HCT116 (cell line): ENCODE measurements around the gene LRRC61. TPM values are rescaled to one million over a fixed set of nuclear protein-coding genes. Genes with fewer than 3 reads are reported as not detected.
A peak's percentile ranks its signal among the peaks of the same experiment; 100 is the strongest.

Source experiments
- ATAC-seq: fragments of 200-7000 bp; cut with Tn5 transposase; 2 replicates; pipeline ENCODE4 v1.9.1; 2020; ENCODE audit warnings: mild to moderate bottlenecking, moderate library complexity
- BruUV-seq: library from RNA; stranded (reverse); fragments of 400-500 nt; replicated peaks from 2 replicates; lab custom pipeline; 2021; lab: Mats Ljungman, UMichigan
- CTCF ChIA-PET: fragments of 300-600 bp; sonication (Branson Sonifier 250); formaldehyde crosslinking; loops from one replicate; lab custom pipeline; 2021; ENCODE audit warnings: antibody characterized with exemption; lab: Charles Lee
- POLR2A ChIA-PET: fragments of 300-600, 350-600 bp; sonication (Branson Sonifier 250); formaldehyde crosslinking; loops from one replicate; lab custom pipeline; 2021; ENCODE audit warnings: antibody characterized with exemption; lab: Charles Lee
- RAD21 ChIA-PET, 2 experiments: fragments of 300-600 bp; sonication (Branson Sonifier 250); formaldehyde crosslinking; loops; one replicate each; lab custom pipeline; 2023; ENCODE audit warnings: low total read pairs in 2 of 2; ENCODE audit not compliant: uncharacterized antibody in 2 of 2, unreplicated experiment in 2 of 2, low non-redundant PET in 1 of 2; lab: Charles Lee
- DNase-seq: peaks from one replicate; pipeline ENCODE4 v3.0.0-alpha.2; 2010; ENCODE audit warnings: low read depth, low spot score
- H2AFZ ChIP-seq: fragments of 200-600 bp; shearing (Covaris generic), sonication (generic); 2 replicates; pipeline ENCODE4 v1.6.1; 2017; ENCODE audit warnings: low read depth, mixed run types, mixed read lengths, antibody characterized with exemption, low read length; ENCODE audit not compliant: poor library complexity, severe bottlenecking
- H3K27ac ChIP-seq: 2 replicates; pipeline ENCODE4 v1.5.1; 2012; ENCODE audit warnings: low read depth, low read length
- H3K27me3 ChIP-seq: fragments of 200-600 bp; sonication (generic); 2 replicates; pipeline ENCODE4 v1.6.1; 2016; ENCODE audit warnings: mixed run types, low read length, mixed read lengths; ENCODE audit not compliant: insufficient read depth
- H3K36me3 ChIP-seq, 2 experiments: fragments of 200-500 bp in 1 of 2; fragments of 200-600 bp in 1 of 2; sonication (Bioruptor generic) in 1 of 2; sonication (generic) in 1 of 2; 2 replicates each; pipeline versions ENCODE4 v1.5.1 to v1.6.1; 2014 to 2016; ENCODE audit warnings: low read length in 2 of 2, inconsistent platforms in 1 of 2, mixed read lengths in 1 of 2, mixed run types in 1 of 2; ENCODE audit not compliant: insufficient read depth in 2 of 2, control insufficient read depth in 1 of 2
- H3K4me1 ChIP-seq, 2 experiments: fragments of 200-600 bp in 1 of 2; sonication (generic) in 1 of 2; 2 replicates each; pipeline versions ENCODE4 v1.5.1 to v1.6.1; 2012 to 2017; ENCODE audit warnings: low read length in 2 of 2, inconsistent platforms in 1 of 2, mild to moderate bottlenecking in 1 of 2, mixed read lengths in 1 of 2, mixed run types in 1 of 2, moderate library complexity in 1 of 2; ENCODE audit not compliant: insufficient read depth in 2 of 2, control insufficient read depth in 1 of 2
- H3K4me2 ChIP-seq: fragments of 200-600 bp; sonication (generic); 2 replicates; pipeline ENCODE4 v1.6.1; 2017; ENCODE audit warnings: mixed run types, low read length, mixed read lengths
- H3K4me3 ChIP-seq, 2 experiments: fragments of 200-600 bp in 1 of 2; sonication (generic) in 1 of 2; replicated peaks in 1 of 2; 2 replicates each; pipeline ENCODE4 v1.5.1; 2011 to 2016; ENCODE audit warnings: low read length in 2 of 2, control low read depth in 1 of 2, low read depth in 1 of 2, mild to moderate bottlenecking in 1 of 2, mixed read lengths in 1 of 2, mixed run types in 1 of 2
- H3K79me2 ChIP-seq: fragments of 200-600 bp; sonication (generic); 2 replicates; pipeline ENCODE4 v1.6.1; 2017; ENCODE audit warnings: mild to moderate bottlenecking, mixed run types, low read length, moderate library complexity, mixed read lengths; ENCODE audit not compliant: insufficient read depth
- H3K9ac ChIP-seq: fragments of 200-600 bp; sonication (generic); 2 replicates; pipeline ENCODE4 v1.6.1; 2016; ENCODE audit warnings: low read length, mixed read lengths
- H3K9me2 ChIP-seq: fragments of 200-600 bp; sonication (generic), shearing (Covaris generic); 2 replicates; pipeline ENCODE4 v1.6.1; 2017; ENCODE audit warnings: mixed run types, mild to moderate bottlenecking, moderate library complexity; ENCODE audit not compliant: insufficient read depth
- H3K9me3 ChIP-seq, 2 experiments: fragments of 200-500 bp in 1 of 2; fragments of 200-600 bp in 1 of 2; sonication (Bioruptor generic) in 1 of 2; sonication (generic) in 1 of 2; 2 replicates each; pipeline ENCODE4 v1.6.1; 2014 to 2017; ENCODE audit warnings: low read length in 2 of 2, mixed read lengths in 2 of 2, inconsistent platforms in 1 of 2, low read depth in 1 of 2, mild to moderate bottlenecking in 1 of 2, mixed run types in 1 of 2, moderate library complexity in 1 of 2; ENCODE audit not compliant: control insufficient read depth in 1 of 2, insufficient read depth in 1 of 2
- H4K20me1 ChIP-seq: fragments of 200-600 bp; sonication (generic), shearing (Covaris generic); 2 replicates; pipeline ENCODE4 v1.6.1; 2017; ENCODE audit warnings: mixed run types, mild to moderate bottlenecking, moderate library complexity; ENCODE audit not compliant: insufficient read depth
- CBX3 ChIP-seq: IDR thresholded peaks from 2 replicates; pipeline ENCODE4 v1.6.1; 2012; ENCODE audit warnings: low read depth
- CEBPB ChIP-seq: IDR thresholded peaks from 2 replicates; pipeline ENCODE4 v1.6.1; 2012; ENCODE audit warnings: low read depth
- EGR1 ChIP-seq: IDR thresholded peaks from 2 replicates; pipeline ENCODE4 v1.6.1; 2012; ENCODE audit warnings: low read depth
- ELF1 ChIP-seq: IDR thresholded peaks from 2 replicates; pipeline ENCODE4 v1.6.1; 2012; ENCODE audit warnings: low read depth, borderline replicate concordance
- EZH2 ChIP-seq: fragments of 200-600 bp; sonication (generic); IDR thresholded peaks from 2 replicates; pipeline ENCODE4 v1.6.1; 2017; ENCODE audit warnings: antibody characterized with exemption, mixed run types
- EZH2phosphoT487 ChIP-seq: fragments of 200-600 bp; IDR thresholded peaks from 2 replicates; pipeline ENCODE4 v1.6.1; 2018; ENCODE audit warnings: antibody characterized with exemption, borderline replicate concordance
- POLR2A ChIP-seq: IDR thresholded peaks from 2 replicates; pipeline ENCODE4 v1.7.0; 2011; ENCODE audit warnings: borderline replicate concordance; ENCODE audit not compliant: insufficient read depth, insufficient read length; ENCODE audit errors: extremely low read depth
- RAD21 ChIP-seq: IDR thresholded peaks from 2 replicates; pipeline ENCODE4 v1.6.1; 2012; ENCODE audit warnings: low read depth, mild to moderate bottlenecking
- ZBTB33 ChIP-seq: IDR thresholded peaks from 2 replicates; pipeline ENCODE4 v1.6.1; 2011; ENCODE audit warnings: mild to moderate bottlenecking, low read length, moderate library complexity; ENCODE audit not compliant: insufficient replicate concordance; ENCODE audit errors: extremely low read depth
- ZFX ChIP-seq: fragments of 450-650 bp; IDR thresholded peaks from 2 replicates; pipeline ENCODE4 v1.6.1; 2017
- intact Hi-C: fragments of 100-400 bp; cut with micrococcal nuclease; formaldehyde crosslinking; loops from 2 replicates; pipeline ENCODE4 v1.10.0; 2022
- total RNA-seq: library from RNA; stranded (reverse); gene quantifications from one replicate; pipeline ENCODE4 v1.2.1, GENCODE V29; 2021; ENCODE audit not compliant: unreplicated experiment
- TF ChIP-seq, protein P1 (sequence below), 3 experiments: fragments of 200-600 bp in 1 of 3; sonication (generic) in 1 of 3; IDR thresholded peaks in 2 of 3; conservative IDR thresholded peaks in 1 of 3; 2 replicates each; pipeline ENCODE4 v1.5.1; 2012 to 2017; ENCODE audit warnings: low read depth in 2 of 3, low read length in 2 of 3, antibody characterized with exemption in 1 of 3, borderline replicate concordance in 1 of 3, control low read depth in 1 of 3, mild to moderate bottlenecking in 1 of 3, mixed read lengths in 1 of 3, mixed run types in 1 of 3, moderate library complexity in 1 of 3; ENCODE audit not compliant: insufficient read depth in 1 of 3
- TF ChIP-seq, protein P2 (sequence below): IDR thresholded peaks from 2 replicates; pipeline ENCODE4 v1.6.1; 2012

LRRC61 gene
- total RNA-seq, 1 experiment from 2014 or later: 12.0 TPM

DNA sequence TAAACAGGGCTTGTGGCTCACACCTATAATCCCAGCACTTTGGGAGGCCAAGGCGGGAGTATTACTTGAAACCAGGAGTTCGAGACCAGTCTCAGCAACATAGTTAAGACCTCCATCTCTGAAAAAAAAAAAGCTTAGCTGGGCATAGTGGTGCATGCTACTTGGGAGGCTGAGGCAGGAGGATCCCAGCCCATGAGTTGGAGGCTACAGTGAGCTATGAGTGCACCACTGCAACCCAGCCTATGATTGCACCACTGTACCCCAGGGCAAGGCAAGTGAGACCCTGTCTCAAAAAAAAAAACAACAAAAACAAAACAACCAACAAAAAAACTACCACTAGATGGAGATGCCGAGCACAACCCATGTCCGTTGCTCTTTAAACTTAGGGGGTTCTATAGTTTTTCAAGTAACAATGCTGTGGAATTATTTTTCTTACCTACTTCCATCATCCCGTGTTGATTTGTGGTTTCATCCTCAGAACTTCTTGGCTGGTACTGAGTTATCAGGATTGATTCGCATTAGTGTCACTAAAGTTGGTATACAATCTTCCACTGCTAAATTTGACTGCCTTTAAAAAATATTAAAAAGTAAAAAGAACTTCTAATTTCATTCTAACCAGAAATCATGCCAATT lies 33.2 kb downstream of the LRRC61 start:
- POLR2A ChIA-PET: no interaction called here
- H3K27ac ChIP-seq: no peak overlapping the region
- TF ChIP-seq, protein P1, sequence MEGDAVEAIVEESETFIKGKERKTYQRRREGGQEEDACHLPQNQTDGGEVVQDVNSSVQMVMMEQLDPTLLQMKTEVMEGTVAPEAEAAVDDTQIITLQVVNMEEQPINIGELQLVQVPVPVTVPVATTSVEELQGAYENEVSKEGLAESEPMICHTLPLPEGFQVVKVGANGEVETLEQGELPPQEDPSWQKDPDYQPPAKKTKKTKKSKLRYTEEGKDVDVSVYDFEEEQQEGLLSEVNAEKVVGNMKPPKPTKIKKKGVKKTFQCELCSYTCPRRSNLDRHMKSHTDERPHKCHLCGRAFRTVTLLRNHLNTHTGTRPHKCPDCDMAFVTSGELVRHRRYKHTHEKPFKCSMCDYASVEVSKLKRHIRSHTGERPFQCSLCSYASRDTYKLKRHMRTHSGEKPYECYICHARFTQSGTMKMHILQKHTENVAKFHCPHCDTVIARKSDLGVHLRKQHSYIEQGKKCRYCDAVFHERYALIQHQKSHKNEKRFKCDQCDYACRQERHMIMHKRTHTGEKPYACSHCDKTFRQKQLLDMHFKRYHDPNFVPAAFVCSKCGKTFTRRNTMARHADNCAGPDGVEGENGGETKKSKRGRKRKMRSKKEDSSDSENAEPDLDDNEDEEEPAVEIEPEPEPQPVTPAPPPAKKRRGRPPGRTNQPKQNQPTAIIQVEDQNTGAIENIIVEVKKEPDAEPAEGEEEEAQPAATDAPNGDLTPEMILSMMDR (IDR thresholded peaks at IDR 0.05 in 2 of 3, conservative IDR thresholded peaks at IDR 0.05 in 1 of 3; ENCODE audit: borderline replicate concordance in 1 of 3, insufficient read depth in 1 of 3, low read depth in 2 of 3, low read length in 2 of 3): peak; percentile 60 to 82 (median 77); a peak in 5 of 6 replicates
- TF ChIP-seq ELF1: no peak
- peak; percentile 70 for TF ChIP-seq RAD21
- no peaks in the 10 kb centered on the region for H3K9me2 ChIP-seq
- CTCF ChIA-PET: interaction anchor here (0.9 to 2.3 kb wide), 2 partner anchors 50 to 62 kb away, joined by 3 to 6 read pairs; no protein-coding TSS in a partner anchor
- H3K4me1 ChIP-seq: peaks cover 0 to 12% of the 10 kb centered on the region in 2 experiments; a peak in 2 of 4 replicates
- no peaks in the 10 kb centered on the region for H3K9me3 ChIP-seq
- no peaks in the 10 kb centered on the region for H3K79me2 ChIP-seq
- no peaks in the 10 kb centered on the region for H4K20me1 ChIP-seq
- RAD21 ChIA-PET: no interaction called here
- DNase-seq: peak; percentile 36
- H3K36me3 ChIP-seq: no peaks in the 10 kb centered on the region
- H2AFZ ChIP-seq: peak overlapping the region; percentile 100
- no peak overlapping the region for H3K4me3 ChIP-seq
- no peak overlapping the region for H3K9ac ChIP-seq
- ATAC-seq: peak; percentile 45
- H3K27me3 ChIP-seq: no peaks in the 10 kb centered on the region
- H3K4me2 ChIP-seq: peak overlapping the region; percentile 33; the same call in 1 of the 2 replicates
- intact Hi-C loops: loop anchor here (1.0 kb wide), 1 partner anchor 65 kb away; no protein-coding TSS in a partner anchor
- no TSS peak for BruUV-seq

- no peak overlapping the region for H2AFZ ChIP-seq
- BruUV-seq: no TSS peak
- CTCF ChIA-PET: interaction anchor here (1.2 kb wide), 1 partner anchor 9 kb away, joined by 3 read pairs; no protein-coding TSS in a partner anchor
- no peak for ATAC-seq
- no peaks in the 10 kb centered on the region for H3K79me2 ChIP-seq
- POLR2A ChIA-PET: no interaction called here
- H3K27me3 ChIP-seq: no peaks in the 10 kb centered on the region
- H3K4me2 ChIP-seq: no peak overlapping the region
- H3K9me2 ChIP-seq: no peaks in the 10 kb centered on the region
- H3K36me3 ChIP-seq: no peaks in the 10 kb centered on the region
- peaks cover 0 to 12% of the 10 kb centered on the region in 2 experiments; a peak in 2 of 4 replicates for H3K4me1 ChIP-seq
- RAD21 ChIA-PET: no interaction called here
- no peak overlapping the region for H3K27ac ChIP-seq
- H4K20me1 ChIP-seq: no peaks in the 10 kb centered on the region
- H3K9ac ChIP-seq: no peak overlapping the region
- DNase-seq: no peak
- H3K9me3 ChIP-seq: no peaks in the 10 kb centered on the region
- intact Hi-C loops: no loop called here
- no peak overlapping the region for H3K4me3 ChIP-seq
- TF ChIP-seq, protein P1 (IDR thresholded peaks at IDR 0.05 in 2 of 3, conservative IDR thresholded peaks at IDR 0.05 in 1 of 3; ENCODE audit: borderline replicate concordance in 1 of 3, insufficient read depth in 1 of 3, low read depth in 2 of 3, low read length in 2 of 3): no peak
- TF ChIP-seq EZH2 (no peak), CBX3 (no peak), CEBPB (no peak), POLR2A (no peak), EZH2phosphoT487 (no peak), RAD21 (no peak), ZBTB33 (no peak), ZFX (no peak), EGR1 (no peak)
- TF ChIP-seq, protein P2, sequence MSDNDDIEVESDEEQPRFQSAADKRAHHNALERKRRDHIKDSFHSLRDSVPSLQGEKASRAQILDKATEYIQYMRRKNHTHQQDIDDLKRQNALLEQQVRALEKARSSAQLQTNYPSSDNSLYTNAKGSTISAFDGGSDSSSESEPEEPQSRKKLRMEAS: no peak
Observed at GRCh38 chr7:150357270-150357669, 34.1 kb downstream of the LRRC61 start.
